CD4-positive, alpha-beta T cell treated with Interleukin-2 at 100 ng/mL for 4 hours (primary cell): ENCODE measurements around the gene MDFIC2.
"Not testable (repeated sequence)": the region's sequence is repeated elsewhere in the genome, so short reads cannot be mapped to it uniquely, and the experiment has no call there.

Experiments used
- DNase-seq: peaks from one replicate; pipeline ENCODE4 v3.0.0-alpha.2; 2020; ENCODE audit warnings: low spot score

The MDFIC2 gene

GRCh38 chr3:70312336-70312735 lies at the start of gene MDFIC2:
MDFIC2 (minus strand) TSS chr3:70312638; CDS start chr3:70311973, 665 bp downstream.
- no peak for DNase-seq

- DNase-seq, result no peak
Measured at GRCh38 chr3:70360979-70361760, 48.7 kb upstream of the MDFIC2 start.

GRCh38 chr3:70359711-70360110 lies 47.3 kb upstream of the MDFIC2 start:
- no peak for DNase-seq

- no peak for DNase-seq
Measured at GRCh38 chr3:70358978-70359580, 46.6 kb upstream of the MDFIC2 start.

GRCh38 chr3:70352215-70352614 lies 39.8 kb upstream of the MDFIC2 start:
- DNase-seq, result no peak

GRCh38 chr3:70342149-70342548 lies 29.7 kb upstream of the MDFIC2 start:
- no peak for DNase-seq

- DNase-seq, result not testable (repeated sequence)
Measured at GRCh38 chr3:70336885-70337284, 24.4 kb upstream of the MDFIC2 start.

GRCh38 chr3:70333080-70333479 lies 20.6 kb upstream of the MDFIC2 start:
- DNase-seq, result no peak

- DNase-seq, result no peak
Measured at GRCh38 chr3:70315021-70315420, 2.6 kb upstream of the MDFIC2 start.

- no peak for DNase-seq
Measured at GRCh38 chr3:70310809-70311208, 1.6 kb downstream of the MDFIC2 start.

GRCh38 chr3:70309591-70309990 lies 2.8 kb downstream of the MDFIC2 start:
- DNase-seq, result no peak

GRCh38 chr3:70308760-70309159 lies 3.7 kb downstream of the MDFIC2 start:
- no peak for DNase-seq

- DNase-seq, result no peak
Measured at GRCh38 chr3:70306736-70307135, 5.7 kb downstream of the MDFIC2 start.

- DNase-seq, result no peak
Measured at GRCh38 chr3:70298385-70298784, 14.1 kb downstream of the MDFIC2 start.

- no peak for DNase-seq
Measured at GRCh38 chr3:70291097-70291482, 21.3 kb downstream of the MDFIC2 start.

GRCh38 chr3:70290431-70291096 lies 21.9 kb downstream of the MDFIC2 start:
- not testable (repeated sequence) for DNase-seq

GRCh38 chr3:70281663-70282062 lies 30.8 kb downstream of the MDFIC2 start:
- DNase-seq, result no peak

- no peak for DNase-seq
Measured at GRCh38 chr3:70277304-70277703, 35.1 kb downstream of the MDFIC2 start.

GRCh38 chr3:70276901-70277300 lies 35.5 kb downstream of the MDFIC2 start:
- no peak for DNase-seq

- DNase-seq, result no peak
Measured at GRCh38 chr3:70273492-70273891, 38.9 kb downstream of the MDFIC2 start.

- no peak for DNase-seq
Measured at GRCh38 chr3:70272798-70273197, 39.6 kb downstream of the MDFIC2 start.

GRCh38 chr3:70264122-70264780 lies 48.2 kb downstream of the MDFIC2 start:
- no peak for DNase-seq

- no peak for DNase-seq
Measured at GRCh38 chr3:70261283-70261682, 51.2 kb downstream of the MDFIC2 start.
